ENCODE data around the gene CCDC197. TPM values are rescaled to one million over a fixed set of nuclear protein-coding genes. Genes with fewer than 3 reads are reported as not detected.

CCDC197 gene
- total and polyA plus RNA-seq, 2 donors (not counting 1 experiment from before 2014, with no cell fraction given), result not detected

GRCh38 chr14:94011795-94012194 is 14.7 kb downstream of the CCDC197 start:
- Histone ChIP-seq H3K4me3 (ENCODE audit: control extremely low read depth in 1 of 5, extremely low read depth in 1 of 5, insufficient read depth in 1 of 5, low read depth in 2 of 5, low read length in 4 of 5) (no peak overlapping the region), H4K20me1 (ENCODE audit: control insufficient read depth, insufficient read depth, low read length, poor library complexity, severe bottlenecking) (no peaks in the 10 kb centered on the region), H3K9me3 (ENCODE audit: control extremely low read depth in 1 of 3, control insufficient read depth in 2 of 3, insufficient read depth in 1 of 3, low read length in 2 of 3) (no peaks in the 10 kb centered on the region), H3K36me3 (replicated peaks in 1 of 2; ENCODE audit: control extremely low read depth in 1 of 2, control insufficient read depth in 1 of 2, extremely low read depth in 1 of 2, insufficient read depth in 2 of 2, low read length in 1 of 2) (no peaks in the 10 kb centered on the region), H3K4me1 (ENCODE audit: control insufficient read depth in 2 of 2, insufficient read depth in 2 of 2, low read length in 2 of 2) (peaks cover 4 to 10% of the 10 kb centered on the region in 2 donors), H3K27ac (ENCODE audit: low read length in 2 of 2) (no peak overlapping the region), H3K79me2 (ENCODE audit: control insufficient read depth, insufficient read depth, low read length) (no peaks in the 10 kb centered on the region), H3K9ac (ENCODE audit: low read length) (no peak overlapping the region), H3K27me3 (replicated peaks in 1 of 4; ENCODE audit: control extremely low read depth in 1 of 4, control insufficient read depth in 3 of 4, insufficient read depth in 4 of 4, low read length in 3 of 4) (peaks cover 0 to 37% (median 6%) of the 10 kb centered on the region in 4 experiments), H2AFZ (ENCODE audit: insufficient read depth, low read depth, low read length, poor library complexity, severe bottlenecking) (no peak overlapping the region), H3K4me2 (replicated peaks; ENCODE audit: low read depth, low read length, poor library complexity, severe bottlenecking) (peak overlapping the region; percentile 5)
- TF ChIP-seq CTCF (IDR thresholded peaks at IDR 0.05) (no peak), EZH2 (IDR thresholded peaks at IDR 0.05; ENCODE audit: borderline replicate concordance, insufficient read depth, low read depth, low read length, poor library complexity, severe bottlenecking) (no peak)
- H3K9me3 Mint-ChIP-seq (ENCODE audit: insufficient read depth), result no peaks in the 10 kb centered on the region
- H3K4me1 Mint-ChIP-seq, result peaks cover 9% of the 10 kb centered on the region
- intact Hi-C loops (cut with micrococcal nuclease), result no loop called here
- no peak for DNase-seq
- no peak overlapping the region for H3K27ac Mint-ChIP-seq
- H3K4me3 Mint-ChIP-seq, result no peak overlapping the region
- WGBS (ENCODE audit: insufficient coverage), result 0% methylated on average over 2 of the region's 2 CpGs
- H3K27me3 Mint-ChIP-seq, result peaks cover 37% of the 10 kb centered on the region
- ChIA-PET POLR2A (no interaction called here), CTCF (interaction anchor here (0.9 to 1.5 kb wide), 4 partner anchors 11 to 72 kb away, joined by 3 to 8 read pairs (median 6); no protein-coding TSS in a partner anchor)
- ATAC-seq (ENCODE audit: low read depth), result no peak

- no peak for TF ChIP-seq CTCF (IDR thresholded peaks at IDR 0.05)
- no peak for TF ChIP-seq EZH2 (IDR thresholded peaks at IDR 0.05; ENCODE audit: borderline replicate concordance, insufficient read depth, low read depth, low read length, poor library complexity, severe bottlenecking)
- over 99% methylated on average over 6 of the region's 6 CpGs for WGBS (ENCODE audit: insufficient coverage)
- H3K4me1 Mint-ChIP-seq, result peaks cover 9% of the 10 kb centered on the region
- no peak overlapping the region for H3K27ac Mint-ChIP-seq
- no peaks in the 10 kb centered on the region for H3K36me3 ChIP-seq (replicated peaks in 1 of 2; ENCODE audit: control extremely low read depth in 1 of 2, control insufficient read depth in 1 of 2, extremely low read depth in 1 of 2, insufficient read depth in 2 of 2, low read length in 1 of 2)
- H3K27ac ChIP-seq (ENCODE audit: low read length in 2 of 2), result no peak overlapping the region
- H3K4me2 ChIP-seq (replicated peaks; ENCODE audit: low read depth, low read length, poor library complexity, severe bottlenecking), result no peak overlapping the region
- no peak overlapping the region for H2AFZ ChIP-seq (ENCODE audit: insufficient read depth, low read depth, low read length, poor library complexity, severe bottlenecking)
- no peak overlapping the region for H3K4me3 Mint-ChIP-seq
- CTCF ChIA-PET, result interaction anchor here (0.9 to 2.2 kb wide), 3 partner anchors 22 to 75 kb away, joined by 4 to 6 read pairs (median 5); no protein-coding TSS in a partner anchor
- H3K4me1 ChIP-seq (ENCODE audit: control insufficient read depth in 2 of 2, insufficient read depth in 2 of 2, low read length in 2 of 2), result peaks cover 4 to 10% of the 10 kb centered on the region in 2 donors
- ATAC-seq (ENCODE audit: low read depth) (no peak), DNase-seq (no peak)
- no peak overlapping the region for H3K4me3 ChIP-seq (ENCODE audit: control extremely low read depth in 1 of 5, extremely low read depth in 1 of 5, insufficient read depth in 1 of 5, low read depth in 2 of 5, low read length in 4 of 5)
- peaks cover 30% of the 10 kb centered on the region for H3K27me3 Mint-ChIP-seq
- H3K9me3 ChIP-seq (ENCODE audit: control extremely low read depth in 1 of 3, control insufficient read depth in 2 of 3, insufficient read depth in 1 of 3, low read length in 2 of 3), result no peaks in the 10 kb centered on the region
- peaks cover 0 to 20% (median 3%) of the 10 kb centered on the region in 4 experiments for H3K27me3 ChIP-seq (replicated peaks in 1 of 4; ENCODE audit: control extremely low read depth in 1 of 4, control insufficient read depth in 3 of 4, insufficient read depth in 4 of 4, low read length in 3 of 4)
- POLR2A ChIA-PET, result no interaction called here
- H3K79me2 ChIP-seq (ENCODE audit: control insufficient read depth, insufficient read depth, low read length), result no peaks in the 10 kb centered on the region
- H3K9me3 Mint-ChIP-seq (ENCODE audit: insufficient read depth), result no peaks in the 10 kb centered on the region
- H3K9ac ChIP-seq (ENCODE audit: low read length), result no peak overlapping the region
- intact Hi-C loops (cut with micrococcal nuclease), result no loop called here
- no peaks in the 10 kb centered on the region for H4K20me1 ChIP-seq (ENCODE audit: control insufficient read depth, insufficient read depth, low read length, poor library complexity, severe bottlenecking)
These were observed 17.3 kb downstream of the CCDC197 start for GRCh38 chr14:94014382-94014781.

Measured in B cell (primary cell).